ENCODE results near the gene SKI. TPM values are rescaled to one million over a fixed set of nuclear protein-coding genes. Genes with fewer than 3 reads are reported as not detected.

SKI gene
- total and polyA plus RNA-seq, 10 of the 15 experiments (the other 5 are each of a cell fraction or from before 2014, with no cell fraction given): 0.03 to 14.9 (median 0.96) TPM

GRCh38 chr1:2314273-2314802, 86.2 kb downstream of the SKI start:
- ChIA-PET CTCF (interaction anchor here (0.9 to 2.5 kb wide), 2 partner anchors 13 to 67 kb away, joined by 5 to 8 read pairs; no protein-coding TSS in a partner anchor), SMC1A (ENCODE audit: uncharacterized antibody, unreplicated experiment) (no interaction called here), RAD21 (ENCODE audit: unreplicated experiment) (interaction anchor here (3.2 kb wide), 1 partner anchor 119 kb away, joined by 18 read pairs; the partner anchor contains the start of gene FAAP20), POLR2A (interaction anchor here (1.4 kb wide), 1 partner anchor 14 kb away, joined by 4 read pairs; no protein-coding TSS in a partner anchor)
- peaks cover 10% of the 10 kb centered on the region for H3K4me1 ChIP-seq (ENCODE audit: control insufficient read depth, insufficient read depth, low read length)
- 54% methylated on average over 34 of the region's 54 CpGs for WGBS (ENCODE audit: insufficient coverage, insufficient replicate concordance, low lambda C conversion rate, missing lambda C conversion rate)
- ATAC-seq (peak; percentile 18), FAIRE-seq (no peak), DNase-seq (ENCODE audit: low read depth, low spot score) (no peak)
- no peaks in the 10 kb centered on the region for H3K9me3 ChIP-seq (replicated peaks; ENCODE audit: control insufficient read depth, insufficient read depth, low read length)
- H3K79me2 ChIP-seq (ENCODE audit: control insufficient read depth, insufficient read depth, low read length): no peaks in the 10 kb centered on the region
- H3K27ac ChIP-seq (ENCODE audit: control insufficient read depth, insufficient read depth): no peak overlapping the region
- BruUV-seq (replicated peaks): no TSS peak
- in situ Hi-C loops (cut with MboI) (no loop called here), intact Hi-C loops (cut with micrococcal nuclease; ENCODE audit: unreplicated experiment) (loop anchor here (5.0 kb wide), 2 partner anchors 87 to 117 kb away; partner anchors contain the start of gene SKI)
- no peak overlapping the region for H3K9ac ChIP-seq (ENCODE audit: control insufficient read depth, insufficient read depth, low read length)
- TF ChIP-seq EGR1 (IDR thresholded peaks at IDR 0.05; ENCODE audit: borderline replicate concordance in 1 of 2, low read depth in 2 of 2, low read length in 2 of 2) (0 out of 3 replicates have a peak, but pooled peaks of 1 of the 2 experiments have one; percentile 12), RELB (IDR thresholded peaks at IDR 0.05; ENCODE audit: low read depth) (no peak), IKZF1 (conservative IDR thresholded peaks at IDR 0.05) (peak; percentile 86)
- H3K4me3 ChIP-seq: peak overlapping the region; percentile 44; the same call in 1 of the 2 replicates
- H4K20me1 ChIP-seq (ENCODE audit: control insufficient read depth, insufficient read depth): no peaks in the 10 kb centered on the region
- H3K36me3 ChIP-seq (ENCODE audit: control insufficient read depth in 2 of 2, insufficient read depth in 2 of 2, low read length in 1 of 2): no peaks in the 10 kb centered on the region; a peak in 1 of 4 replicates
- no peak overlapping the region for H2AFZ ChIP-seq (ENCODE audit: control insufficient read depth, low read depth, low read length)
- H3K27me3 ChIP-seq (replicated peaks in 1 of 2; ENCODE audit: control insufficient read depth in 2 of 2, insufficient read depth in 2 of 2, low read length in 1 of 2): no peaks in the 10 kb centered on the region
- H3K4me2 ChIP-seq (ENCODE audit: control insufficient read depth, insufficient read depth): peak overlapping the region; percentile 74
